SK-N-SH treated with all-trans-retinoic acid at 6 μM for 48 hours (cell line): ENCODE data around the gene C14orf180.

ENCODE experiments used
- ATAC-seq: fragments of 200-7000 bp; cut with Tn5 transposase; 3 replicates; pipeline ENCODE4 v1.9.1; 2020; ENCODE audit warnings: mild to moderate bottlenecking, moderate library complexity
- ARNTL ChIP-seq: fragments of 450-650 bp; formaldehyde crosslinking; IDR thresholded peaks from 2 replicates; pipeline ENCODE4 v1.5.0; 2020; ENCODE audit warnings: low read depth, mild to moderate bottlenecking, moderate library complexity, borderline replicate concordance
- CSDC2 ChIP-seq: fragments of 250-450 bp; sonication (Bioruptor Pico); IDR thresholded peaks from 2 replicates; pipeline ENCODE4 v1.5.0; 2020; ENCODE audit warnings: mild to moderate bottlenecking, moderate library complexity
- ESRRG ChIP-seq: fragments of 250-450 bp; sonication (Bioruptor Pico); IDR thresholded peaks from 2 replicates; pipeline ENCODE4 v1.6.1; 2021; ENCODE audit warnings: mild to moderate bottlenecking
- GLIS3 ChIP-seq: fragments of 250-450 bp; sonication (Bioruptor Pico); IDR thresholded peaks from 2 replicates; pipeline ENCODE4 v1.5.0; 2020; ENCODE audit warnings: mild to moderate bottlenecking, moderate library complexity
- ISL1 ChIP-seq: fragments of 250-450 bp; sonication (Bioruptor Pico); IDR thresholded peaks from 2 replicates; pipeline ENCODE4 v2.1.2; 2022; ENCODE audit warnings: mild to moderate bottlenecking, moderate library complexity
- OSR1 ChIP-seq: fragments of 250-450 bp; sonication (Bioruptor Pico); IDR thresholded peaks from 2 replicates; pipeline ENCODE4 v1.8.0; 2022; ENCODE audit warnings: moderate library complexity, mild to moderate bottlenecking, inconsistent platforms
- PPARA ChIP-seq: fragments of 250-450 bp; sonication (Bioruptor Pico); IDR thresholded peaks from 2 replicates; pipeline ENCODE4 v1.5.0; 2020; ENCODE audit warnings: mild to moderate bottlenecking, borderline replicate concordance
- RARB ChIP-seq: fragments of 250-450 bp; sonication (Bioruptor Pico); IDR thresholded peaks from 2 replicates; pipeline ENCODE4 v1.8.0; 2021; ENCODE audit warnings: mild to moderate bottlenecking, moderate library complexity
- SNAI2 ChIP-seq: fragments of 250-450 bp; sonication (Bioruptor Pico); IDR thresholded peaks from 2 replicates; pipeline ENCODE4 v1.5.0; 2020; ENCODE audit warnings: mild to moderate bottlenecking, moderate library complexity
- TCF4 ChIP-seq: fragments of 250-450 bp; sonication (Bioruptor Pico); IDR thresholded peaks from 2 replicates; pipeline ENCODE4 v1.8.0; 2021; ENCODE audit warnings: mild to moderate bottlenecking, moderate library complexity, borderline replicate concordance
- TOX ChIP-seq: fragments of 250-450 bp; sonication (Bioruptor Pico); IDR thresholded peaks from 2 replicates; pipeline ENCODE4 v1.8.0; 2021; ENCODE audit warnings: mild to moderate bottlenecking, moderate library complexity, borderline replicate concordance
- TSHZ2 ChIP-seq: fragments of 250-450 bp; sonication (Bioruptor Pico); IDR thresholded peaks from 2 replicates; pipeline ENCODE4 v1.5.0; 2020; ENCODE audit warnings: mild to moderate bottlenecking, moderate library complexity
- ZC3H10 ChIP-seq: fragments of 250-450 bp; sonication (Bioruptor Pico); IDR thresholded peaks from 2 replicates; pipeline ENCODE4 v1.5.1; 2021; ENCODE audit warnings: mild to moderate bottlenecking, moderate library complexity
- ZFP3 ChIP-seq: fragments of 250-450 bp; sonication (Bioruptor Pico); IDR thresholded peaks from 2 replicates; pipeline ENCODE4 v1.5.0; 2020; ENCODE audit warnings: mild to moderate bottlenecking, moderate library complexity
- ZFP30 ChIP-seq: fragments of 450-650 bp; formaldehyde crosslinking; IDR thresholded peaks from 2 replicates; pipeline ENCODE4 v1.5.0; 2022; ENCODE audit warnings: mild to moderate bottlenecking, moderate library complexity
- ZNF565 ChIP-seq: fragments of 450-650 bp; formaldehyde crosslinking; conservative IDR thresholded peaks from 2 replicates; pipeline ENCODE4 v1.5.0; 2020; ENCODE audit warnings: low read depth, mild to moderate bottlenecking, moderate library complexity
- TF ChIP-seq, protein P1 (sequence below): fragments of 250-450 bp; sonication (Bioruptor Pico); IDR thresholded peaks from 2 replicates; pipeline ENCODE4 v1.8.0; 2020; ENCODE audit warnings: mild to moderate bottlenecking, moderate library complexity, borderline replicate concordance
- TF ChIP-seq, protein P2 (sequence below): fragments of 250-450 bp; sonication (Bioruptor Pico); IDR thresholded peaks from 2 replicates; pipeline ENCODE4 v1.5.1; 2021; ENCODE audit warnings: mild to moderate bottlenecking, moderate library complexity
- TF ChIP-seq, protein P3 (sequence below): fragments of 250-450 bp; sonication (Bioruptor Pico); IDR thresholded peaks from 2 replicates; pipeline ENCODE4 v1.8.0; 2021; ENCODE audit warnings: low read depth, mild to moderate bottlenecking, moderate library complexity, borderline replicate concordance
- TF ChIP-seq, protein P4 (sequence below): fragments of 250-450 bp; sonication (Bioruptor Pico); IDR thresholded peaks from 2 replicates; pipeline ENCODE4 v1.5.1; 2020; ENCODE audit warnings: low read depth, mild to moderate bottlenecking, moderate library complexity

C14orf180 gene

GRCh38 chr14:104593241-104593701 lies 13.7 kb downstream of the C14orf180 start (continued):
- no peak for TF ChIP-seq TSHZ2 (CRISPR knock-in tag)
- TF ChIP-seq, all 23 proteins: peak for 0

- TF ChIP-seq TSHZ2 (CRISPR knock-in tag) (no peak), ZC3H10 (no peak), PPARA (CRISPR knock-in tag) (no peak), ESRRG (CRISPR knock-in tag) (no peak), ARNTL (CRISPR knock-in tag) (no peak), CSDC2 (CRISPR knock-in tag) (no peak)
- TF ChIP-seq, protein P1, sequence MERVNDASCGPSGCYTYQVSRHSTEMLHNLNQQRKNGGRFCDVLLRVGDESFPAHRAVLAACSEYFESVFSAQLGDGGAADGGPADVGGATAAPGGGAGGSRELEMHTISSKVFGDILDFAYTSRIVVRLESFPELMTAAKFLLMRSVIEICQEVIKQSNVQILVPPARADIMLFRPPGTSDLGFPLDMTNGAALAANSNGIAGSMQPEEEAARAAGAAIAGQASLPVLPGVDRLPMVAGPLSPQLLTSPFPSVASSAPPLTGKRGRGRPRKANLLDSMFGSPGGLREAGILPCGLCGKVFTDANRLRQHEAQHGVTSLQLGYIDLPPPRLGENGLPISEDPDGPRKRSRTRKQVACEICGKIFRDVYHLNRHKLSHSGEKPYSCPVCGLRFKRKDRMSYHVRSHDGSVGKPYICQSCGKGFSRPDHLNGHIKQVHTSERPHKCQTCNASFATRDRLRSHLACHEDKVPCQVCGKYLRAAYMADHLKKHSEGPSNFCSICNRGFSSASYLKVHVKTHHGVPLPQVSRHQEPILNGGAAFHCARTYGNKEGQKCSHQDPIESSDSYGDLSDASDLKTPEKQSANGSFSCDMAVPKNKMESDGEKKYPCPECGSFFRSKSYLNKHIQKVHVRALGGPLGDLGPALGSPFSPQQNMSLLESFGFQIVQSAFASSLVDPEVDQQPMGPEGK (CRISPR knock-in tag): no peak
- TF ChIP-seq, protein P2, sequence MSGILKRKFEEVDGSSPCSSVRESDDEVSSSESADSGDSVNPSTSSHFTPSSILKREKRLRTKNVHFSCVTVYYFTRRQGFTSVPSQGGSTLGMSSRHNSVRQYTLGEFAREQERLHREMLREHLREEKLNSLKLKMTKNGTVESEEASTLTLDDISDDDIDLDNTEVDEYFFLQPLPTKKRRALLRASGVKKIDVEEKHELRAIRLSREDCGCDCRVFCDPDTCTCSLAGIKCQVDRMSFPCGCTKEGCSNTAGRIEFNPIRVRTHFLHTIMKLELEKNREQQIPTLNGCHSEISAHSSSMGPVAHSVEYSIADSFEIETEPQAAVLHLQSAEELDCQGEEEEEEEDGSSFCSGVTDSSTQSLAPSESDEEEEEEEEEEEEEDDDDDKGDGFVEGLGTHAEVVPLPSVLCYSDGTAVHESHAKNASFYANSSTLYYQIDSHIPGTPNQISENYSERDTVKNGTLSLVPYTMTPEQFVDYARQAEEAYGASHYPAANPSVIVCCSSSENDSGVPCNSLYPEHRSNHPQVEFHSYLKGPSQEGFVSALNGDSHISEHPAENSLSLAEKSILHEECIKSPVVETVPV: no peak
- TF ChIP-seq, protein P3, sequence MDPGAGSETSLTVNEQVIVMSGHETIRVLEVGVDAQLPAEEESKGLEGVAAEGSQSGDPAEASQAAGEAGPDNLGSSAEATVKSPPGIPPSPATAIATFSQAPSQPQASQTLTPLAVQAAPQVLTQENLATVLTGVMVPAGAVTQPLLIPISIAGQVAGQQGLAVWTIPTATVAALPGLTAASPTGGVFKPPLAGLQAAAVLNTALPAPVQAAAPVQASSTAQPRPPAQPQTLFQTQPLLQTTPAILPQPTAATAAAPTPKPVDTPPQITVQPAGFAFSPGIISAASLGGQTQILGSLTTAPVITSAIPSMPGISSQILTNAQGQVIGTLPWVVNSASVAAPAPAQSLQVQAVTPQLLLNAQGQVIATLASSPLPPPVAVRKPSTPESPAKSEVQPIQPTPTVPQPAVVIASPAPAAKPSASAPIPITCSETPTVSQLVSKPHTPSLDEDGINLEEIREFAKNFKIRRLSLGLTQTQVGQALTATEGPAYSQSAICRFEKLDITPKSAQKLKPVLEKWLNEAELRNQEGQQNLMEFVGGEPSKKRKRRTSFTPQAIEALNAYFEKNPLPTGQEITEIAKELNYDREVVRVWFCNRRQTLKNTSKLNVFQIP (CRISPR knock-in tag): no peak
- ATAC-seq: no peak
These were observed 14.2 kb downstream of the C14orf180 start for GRCh38 chr14:104593710-104594136.

GRCh38 chr14:104594310-104595046 lies 14.9 kb downstream of the C14orf180 start:
- TF ChIP-seq TCF4 (CRISPR knock-in tag) (no peak), RARB (CRISPR knock-in tag) (no peak), OSR1 (CRISPR knock-in tag) (no peak), GLIS3 (CRISPR knock-in tag) (no peak), ZNF565 (CRISPR knock-in tag) (no peak), ISL1 (no peak), ESRRG (CRISPR knock-in tag) (no peak), ARNTL (CRISPR knock-in tag) (no peak), ZFP30 (CRISPR knock-in tag) (no peak), ZFP3 (CRISPR knock-in tag) (no peak), CSDC2 (CRISPR knock-in tag) (no peak), SNAI2 (CRISPR knock-in tag) (no peak), TOX (CRISPR knock-in tag) (no peak)
- TF ChIP-seq, protein P2: no peak
- TF ChIP-seq, protein P4, sequence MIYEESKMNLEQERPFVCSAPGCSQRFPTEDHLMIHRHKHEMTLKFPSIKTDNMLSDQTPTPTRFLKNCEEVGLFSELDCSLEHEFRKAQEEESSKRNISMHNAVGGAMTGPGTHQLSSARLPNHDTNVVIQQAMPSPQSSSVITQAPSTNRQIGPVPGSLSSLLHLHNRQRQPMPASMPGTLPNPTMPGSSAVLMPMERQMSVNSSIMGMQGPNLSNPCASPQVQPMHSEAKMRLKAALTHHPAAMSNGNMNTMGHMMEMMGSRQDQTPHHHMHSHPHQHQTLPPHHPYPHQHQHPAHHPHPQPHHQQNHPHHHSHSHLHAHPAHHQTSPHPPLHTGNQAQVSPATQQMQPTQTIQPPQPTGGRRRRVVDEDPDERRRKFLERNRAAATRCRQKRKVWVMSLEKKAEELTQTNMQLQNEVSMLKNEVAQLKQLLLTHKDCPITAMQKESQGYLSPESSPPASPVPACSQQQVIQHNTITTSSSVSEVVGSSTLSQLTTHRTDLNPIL: no peak
- no peak for ATAC-seq
